Heart left ventricle (tissue), 13 donors: ENCODE measurements around the gene TSHZ1.

Source experiments
- POLR2A ChIP-seq, 2 donors: fragments of 450-650 bp; IDR thresholded peaks; one replicate each; pipeline ENCODE4 v1.6.1; 2017; ENCODE audit warnings: antibody characterized with exemption in 2 of 2, mild to moderate bottlenecking in 2 of 2, moderate library complexity in 2 of 2
- TF ChIP-seq, protein P1 (sequence below), 12 donors: fragments of 200-600 bp; sonication (generic) in 4 of 12; IDR thresholded peaks; one replicate each; pipeline versions ENCODE4 v1.5.0 to v1.8.0; 2018 to 2022; ENCODE audit warnings: antibody characterized with exemption in 12 of 12, mild to moderate bottlenecking in 5 of 12
- donor health status: ischemic (EF 13 %, LVEDD 7.1; RV severe dilation, severe dysfunction).
- donor health status: DM: no; HTN: yes; CAD: no.
- donor health status: DM: no; HTN: no; CAD: no.
- donor health status: ischemic (EF 25% LVEDD 6.9; RV normal size, moderate dysfunction).
- donor health status: ischemic (EF 25% LVEDD 5.7; RV mildly dilated, moderate dysfunction).
- donor health status: ischemic (EF 35%, LVEDD 5.7; RV mildly dilated, moderate dysfunction).
- donor health status: nonischemic (EF 11% LVEDD 7.7; RV severe dilation, severe dysfunction).
- donor health status: DM: yes; HTN: yes; CAD: no.
- donor health status: PGD.
- donor health status: ischemic (EF 29% LVEDD 5.4; RV normal size, mild dysfunction).
- donor health status: nonischemic (EF 23%, LVEDD 6.1; RV moderate dilation, normal function).

DNA sequence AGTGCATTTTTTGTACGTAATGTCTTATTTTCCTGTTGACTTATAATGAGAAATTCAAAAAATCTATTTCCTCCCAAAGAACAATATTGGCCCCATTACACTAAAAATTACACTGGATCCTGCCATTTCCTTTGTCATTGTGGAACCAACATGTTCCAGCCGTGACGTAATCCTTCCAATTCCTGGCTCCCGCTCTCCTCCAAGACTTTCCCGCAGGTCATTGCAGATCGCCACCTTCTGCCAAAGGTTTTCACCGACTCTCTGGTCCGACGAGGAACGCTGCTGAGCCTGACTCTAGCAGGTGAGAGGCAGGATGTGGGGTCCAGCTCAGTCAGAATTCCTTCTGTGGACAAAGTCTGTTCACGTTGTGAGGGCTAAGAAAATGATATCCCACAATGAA is 39.7 kb upstream of the TSHZ1 start:
- TF ChIP-seq, protein P1, sequence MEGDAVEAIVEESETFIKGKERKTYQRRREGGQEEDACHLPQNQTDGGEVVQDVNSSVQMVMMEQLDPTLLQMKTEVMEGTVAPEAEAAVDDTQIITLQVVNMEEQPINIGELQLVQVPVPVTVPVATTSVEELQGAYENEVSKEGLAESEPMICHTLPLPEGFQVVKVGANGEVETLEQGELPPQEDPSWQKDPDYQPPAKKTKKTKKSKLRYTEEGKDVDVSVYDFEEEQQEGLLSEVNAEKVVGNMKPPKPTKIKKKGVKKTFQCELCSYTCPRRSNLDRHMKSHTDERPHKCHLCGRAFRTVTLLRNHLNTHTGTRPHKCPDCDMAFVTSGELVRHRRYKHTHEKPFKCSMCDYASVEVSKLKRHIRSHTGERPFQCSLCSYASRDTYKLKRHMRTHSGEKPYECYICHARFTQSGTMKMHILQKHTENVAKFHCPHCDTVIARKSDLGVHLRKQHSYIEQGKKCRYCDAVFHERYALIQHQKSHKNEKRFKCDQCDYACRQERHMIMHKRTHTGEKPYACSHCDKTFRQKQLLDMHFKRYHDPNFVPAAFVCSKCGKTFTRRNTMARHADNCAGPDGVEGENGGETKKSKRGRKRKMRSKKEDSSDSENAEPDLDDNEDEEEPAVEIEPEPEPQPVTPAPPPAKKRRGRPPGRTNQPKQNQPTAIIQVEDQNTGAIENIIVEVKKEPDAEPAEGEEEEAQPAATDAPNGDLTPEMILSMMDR (IDR thresholded peaks at IDR 0.05): no peak
- TF ChIP-seq POLR2A (IDR thresholded peaks at IDR 0.05): no peak
